Measurements from ENCODE around the gene FGFR3.

The FGFR3 gene

DNA sequence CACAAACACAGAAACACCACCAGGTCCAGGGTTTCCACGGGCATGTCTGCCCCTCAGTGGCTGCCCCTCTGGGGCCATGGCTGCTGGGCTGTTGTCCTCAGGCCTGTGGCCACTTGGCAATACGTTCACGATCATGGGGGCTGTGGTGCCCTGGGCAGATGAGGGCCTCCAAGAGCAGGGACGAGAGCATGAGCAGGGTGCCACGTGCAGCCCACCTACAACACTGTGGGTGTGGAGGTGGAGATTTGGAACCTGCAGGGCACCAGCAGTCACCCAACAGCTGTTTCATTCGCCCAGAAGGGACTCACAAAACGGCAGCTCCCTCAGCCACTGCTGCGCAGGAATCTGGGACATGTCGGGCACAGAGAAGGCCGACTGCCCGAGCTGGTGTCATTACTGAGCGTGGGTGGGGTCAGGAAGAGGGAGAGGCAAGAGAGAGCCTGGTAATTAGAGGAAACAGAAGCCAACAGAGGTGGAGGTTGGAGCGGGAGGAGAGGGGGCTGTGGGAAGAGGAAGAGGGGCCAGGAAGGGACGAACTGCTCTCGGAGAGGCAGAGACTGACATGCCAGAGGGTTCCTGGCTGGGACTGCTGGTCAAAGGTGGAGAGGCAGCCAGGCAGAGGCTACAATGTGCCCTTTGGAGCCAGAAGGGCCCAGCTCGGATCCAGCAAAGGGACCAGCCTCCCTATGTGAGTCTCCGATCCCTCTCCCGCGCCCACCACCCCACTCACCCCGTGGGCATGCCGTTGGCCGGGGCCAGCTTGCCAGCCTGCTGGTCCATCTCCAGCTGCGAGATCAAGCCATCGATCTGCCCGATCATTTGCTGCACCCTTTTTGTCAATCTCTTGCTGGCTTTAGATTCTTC, 23.1 kb downstream of the FGFR3 start:
- Histone ChIP-seq H3K79me2 (ENCODE audit: low read length) (no peaks in the 10 kb centered on the region), H3K4me2 (ENCODE audit: low read depth, low read length) (no peak overlapping the region), H3K9me2 (replicated peaks; ENCODE audit: insufficient read depth, low read length) (no peaks in the 10 kb centered on the region), H3F3A (ENCODE audit: insufficient read depth, low read length) (no peaks in the 10 kb centered on the region), H3K36me3 (replicated peaks; ENCODE audit: insufficient read depth, low read length) (0 out of 2 replicates have a peak, but pooled peaks cover 3% of the 10 kb centered on the region), H2AFZ (ENCODE audit: low read length) (no peak overlapping the region), H4K20me1 (ENCODE audit: insufficient read depth, low read length) (no peaks in the 10 kb centered on the region), H3K27ac (ENCODE audit: low read length) (no peak overlapping the region), H3K9me3 (replicated peaks; ENCODE audit: insufficient read depth, low read length) (no peaks in the 10 kb centered on the region), H3K4me1 (ENCODE audit: low read length) (no peaks in the 10 kb centered on the region), H3K4me3 (ENCODE audit: low read length) (no peak overlapping the region), H3K9ac (ENCODE audit: low read length) (no peak overlapping the region), H3K27me3 (replicated peaks; ENCODE audit: insufficient read depth, low read length) (no peaks in the 10 kb centered on the region)
- no peak for DNase-seq
- TF ChIP-seq EZH2 (optimal IDR thresholded peaks at IDR 0.05; ENCODE audit: low read depth, low read length) (no peak), EZH2phosphoT487 (IDR thresholded peaks at IDR 0.05; ENCODE audit: low read length) (no peak)

DNA sequence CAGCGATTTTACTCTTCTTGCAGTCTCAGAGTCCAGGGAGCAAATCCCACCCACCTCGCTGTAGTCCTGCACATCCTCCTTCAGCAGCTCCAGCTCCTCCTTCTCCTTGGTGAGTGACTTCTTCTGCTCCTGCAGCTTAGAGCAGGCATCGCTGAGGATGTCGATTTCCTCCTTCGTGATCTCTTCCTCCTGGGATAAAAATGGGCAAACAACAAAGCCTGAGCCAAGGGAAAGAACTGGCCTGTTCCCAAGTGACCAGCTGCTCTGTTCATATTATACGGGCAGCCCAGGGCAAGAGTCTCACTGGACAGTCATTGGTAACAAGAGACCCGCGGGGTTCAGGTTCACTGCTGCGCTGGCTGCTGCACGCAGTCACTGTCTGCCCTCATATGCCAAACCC, 26.2 kb downstream of the FGFR3 start:
- H3K9ac ChIP-seq (ENCODE audit: low read length) = no peak overlapping the region
- no peaks in the 10 kb centered on the region for H3K9me3 ChIP-seq (replicated peaks; ENCODE audit: insufficient read depth, low read length)
- H2AFZ ChIP-seq (ENCODE audit: low read length) = no peak overlapping the region
- H3K4me2 ChIP-seq (ENCODE audit: low read depth, low read length) = no peak overlapping the region
- no peaks in the 10 kb centered on the region for H3K79me2 ChIP-seq (ENCODE audit: low read length)
- no peak overlapping the region for H3K4me3 ChIP-seq (ENCODE audit: low read length)
- no peak overlapping the region for H3K27ac ChIP-seq (ENCODE audit: low read length)
- H3K4me1 ChIP-seq (ENCODE audit: low read length) = no peaks in the 10 kb centered on the region
- no peaks in the 10 kb centered on the region for H3K9me2 ChIP-seq (replicated peaks; ENCODE audit: insufficient read depth, low read length)
- no peak for DNase-seq
- H3K36me3 ChIP-seq (replicated peaks; ENCODE audit: insufficient read depth, low read length) = 0 out of 2 replicates have a peak, but pooled peaks cover 3% of the 10 kb centered on the region
- H3K27me3 ChIP-seq (replicated peaks; ENCODE audit: insufficient read depth, low read length) = no peaks in the 10 kb centered on the region
- no peaks in the 10 kb centered on the region for H4K20me1 ChIP-seq (ENCODE audit: insufficient read depth, low read length)
- no peaks in the 10 kb centered on the region for H3F3A ChIP-seq (ENCODE audit: insufficient read depth, low read length)
- TF ChIP-seq EZH2phosphoT487 (IDR thresholded peaks at IDR 0.05; ENCODE audit: low read length) (no peak), EZH2 (optimal IDR thresholded peaks at IDR 0.05; ENCODE audit: low read depth, low read length) (no peak)
- TF ChIP-seq, protein P1, sequence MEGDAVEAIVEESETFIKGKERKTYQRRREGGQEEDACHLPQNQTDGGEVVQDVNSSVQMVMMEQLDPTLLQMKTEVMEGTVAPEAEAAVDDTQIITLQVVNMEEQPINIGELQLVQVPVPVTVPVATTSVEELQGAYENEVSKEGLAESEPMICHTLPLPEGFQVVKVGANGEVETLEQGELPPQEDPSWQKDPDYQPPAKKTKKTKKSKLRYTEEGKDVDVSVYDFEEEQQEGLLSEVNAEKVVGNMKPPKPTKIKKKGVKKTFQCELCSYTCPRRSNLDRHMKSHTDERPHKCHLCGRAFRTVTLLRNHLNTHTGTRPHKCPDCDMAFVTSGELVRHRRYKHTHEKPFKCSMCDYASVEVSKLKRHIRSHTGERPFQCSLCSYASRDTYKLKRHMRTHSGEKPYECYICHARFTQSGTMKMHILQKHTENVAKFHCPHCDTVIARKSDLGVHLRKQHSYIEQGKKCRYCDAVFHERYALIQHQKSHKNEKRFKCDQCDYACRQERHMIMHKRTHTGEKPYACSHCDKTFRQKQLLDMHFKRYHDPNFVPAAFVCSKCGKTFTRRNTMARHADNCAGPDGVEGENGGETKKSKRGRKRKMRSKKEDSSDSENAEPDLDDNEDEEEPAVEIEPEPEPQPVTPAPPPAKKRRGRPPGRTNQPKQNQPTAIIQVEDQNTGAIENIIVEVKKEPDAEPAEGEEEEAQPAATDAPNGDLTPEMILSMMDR (IDR thresholded peaks at IDR 0.05; ENCODE audit: low read length) = no peak

DNA sequence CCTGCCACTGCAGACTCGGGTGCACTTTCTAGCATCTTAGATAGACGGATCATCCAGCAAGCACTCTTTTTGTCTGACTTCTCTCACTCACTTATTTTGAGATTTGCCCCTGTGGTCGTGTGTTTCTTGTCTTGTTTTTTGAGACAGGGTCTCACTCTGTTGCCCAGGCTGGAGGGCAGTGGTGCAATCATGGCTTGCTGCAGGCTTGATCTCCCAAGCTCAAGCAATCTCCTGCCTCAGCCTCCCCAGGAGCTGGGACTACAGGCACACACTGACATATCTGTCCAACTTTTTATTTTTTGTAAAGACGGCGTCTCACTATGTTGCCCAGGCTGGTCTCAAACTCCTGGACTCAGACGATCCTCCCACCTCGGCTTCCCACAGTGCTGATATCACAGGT, 26.7 kb downstream of the FGFR3 start:
- Histone ChIP-seq H4K20me1 (ENCODE audit: insufficient read depth, low read length) (no peaks in the 10 kb centered on the region), H3K36me3 (replicated peaks; ENCODE audit: insufficient read depth, low read length) (0 out of 2 replicates have a peak, but pooled peaks cover 3% of the 10 kb centered on the region), H3K9me3 (replicated peaks; ENCODE audit: insufficient read depth, low read length) (no peaks in the 10 kb centered on the region), H3K27me3 (replicated peaks; ENCODE audit: insufficient read depth, low read length) (no peaks in the 10 kb centered on the region), H3K79me2 (ENCODE audit: low read length) (no peaks in the 10 kb centered on the region), H3K9ac (ENCODE audit: low read length) (no peak overlapping the region), H3K4me3 (ENCODE audit: low read length) (no peak overlapping the region), H3F3A (ENCODE audit: insufficient read depth, low read length) (no peaks in the 10 kb centered on the region), H2AFZ (ENCODE audit: low read length) (no peak overlapping the region), H3K4me2 (ENCODE audit: low read depth, low read length) (no peak overlapping the region), H3K4me1 (ENCODE audit: low read length) (no peaks in the 10 kb centered on the region), H3K9me2 (replicated peaks; ENCODE audit: insufficient read depth, low read length) (no peaks in the 10 kb centered on the region), H3K27ac (ENCODE audit: low read length) (no peak overlapping the region)
- TF ChIP-seq, protein P1 (IDR thresholded peaks at IDR 0.05; ENCODE audit: low read length) = no peak
- no peak for TF ChIP-seq EZH2 (optimal IDR thresholded peaks at IDR 0.05; ENCODE audit: low read depth, low read length)
- no peak for TF ChIP-seq EZH2phosphoT487 (IDR thresholded peaks at IDR 0.05; ENCODE audit: low read length)
- no peak for DNase-seq
